ENCODE measurements around the gene ANKH. TPM values are rescaled to one million over a fixed set of nuclear protein-coding genes. Genes with fewer than 3 reads are reported as not detected.
"Not testable (repeated sequence)": the region's sequence is repeated elsewhere in the genome, so short reads cannot be mapped to it uniquely, and the experiment has no call there.

Gene ANKH
- total and polyA plus RNA-seq, 2 of the 13 experiments (the other 11 are each of a cell fraction or from before 2014, with no cell fraction given) = 25.0 to 36.0 TPM

GRCh38 chr5:14879937-14880589 is 8.5 kb upstream of the ANKH start (continued):
- TF ChIP-seq MAX (IDR thresholded peaks at IDR 0.05) = no peak
- TF ChIP-seq ZNF589 (CRISPR knock-in tag; conservative IDR thresholded peaks at IDR 0.05) = no peak

DNA sequence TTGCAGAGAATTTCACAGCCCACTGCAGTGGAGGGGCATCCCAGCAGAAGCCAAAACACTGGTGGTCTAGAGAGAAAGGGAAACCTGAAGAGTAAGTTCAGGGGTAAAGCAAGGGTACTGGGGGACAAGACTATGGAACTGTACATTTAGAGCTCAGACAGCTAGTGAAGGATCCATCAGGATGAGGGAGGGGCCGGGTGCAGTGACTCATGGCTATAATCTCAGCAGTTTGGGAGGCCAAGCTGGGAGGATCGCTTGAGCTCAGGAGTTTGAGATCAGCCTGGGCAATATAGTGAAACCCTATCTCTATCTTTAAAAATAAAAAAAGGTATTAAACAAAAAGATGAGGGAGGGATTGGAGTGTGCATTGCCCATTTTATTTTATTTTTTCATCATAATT is 7.8 kb upstream of the ANKH start:
- Histone ChIP-seq H2AFZ (ENCODE audit: low read length) (no peak overlapping the region), H3K4me1 (ENCODE audit: insufficient read depth, low read length) (peaks cover 29% of the 10 kb centered on the region), H3K4me3 (replicated peaks in 1 of 3; ENCODE audit: insufficient read depth in 1 of 3, low read depth in 2 of 3, low read length in 3 of 3) (no peak overlapping the region), H3K9me3 (ENCODE audit: low read length) (no peaks in the 10 kb centered on the region), H3K27me3 (ENCODE audit: control insufficient read depth in 1 of 2, insufficient read depth in 2 of 2, low read length in 2 of 2) (no peaks in the 10 kb centered on the region; a peak in 1 of 5 replicates), H3K36me3 (replicated peaks in 1 of 2; ENCODE audit: control insufficient read depth in 1 of 2, insufficient read depth in 2 of 2, low read length in 2 of 2) (no peaks in the 10 kb centered on the region), H3K27ac (ENCODE audit: extremely low read length, insufficient read depth, low read length) (no peak overlapping the region), H3K79me2 (ENCODE audit: insufficient read depth, low read length) (no peaks in the 10 kb centered on the region), H3K4me2 (ENCODE audit: low read depth, low read length) (peak overlapping the region; percentile 51), H4K20me1 (ENCODE audit: insufficient read depth, low read length) (no peaks in the 10 kb centered on the region), H3K9ac (ENCODE audit: insufficient read depth, low read depth, low read length) (no peak overlapping the region)
- TF ChIP-seq, protein P1, sequence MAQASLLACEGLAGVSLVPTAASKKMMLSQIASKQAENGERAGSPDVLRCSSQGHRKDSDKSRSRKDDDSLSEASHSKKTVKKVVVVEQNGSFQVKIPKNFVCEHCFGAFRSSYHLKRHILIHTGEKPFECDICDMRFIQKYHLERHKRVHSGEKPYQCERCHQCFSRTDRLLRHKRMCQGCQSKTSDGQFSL (CRISPR knock-in tag; IDR thresholded peaks at IDR 0.05) = no peak
- TF ChIP-seq FOSL2 (CRISPR knock-in tag; IDR thresholded peaks at IDR 0.05) (peak; percentile 65), RCOR2 (CRISPR knock-in tag; IDR thresholded peaks at IDR 0.05) (no peak)
- no peak for ATAC-seq
- intact Hi-C loops (cut with micrococcal nuclease; ENCODE audit: unreplicated experiment) (no loop called here), in situ Hi-C loops (cut with HindIII; ENCODE audit: extremely low pct_ligation_motif_present, low pct_unique_long_range_greater_than_20kb) (no loop called here)
- ChIA-PET POLR2A (no interaction called here), CTCF (ENCODE audit: low intra/inter-chr PET ratio, low total read pairs) (no interaction called here)
- no peak for DNase-seq (ENCODE audit: low spot score)
- 45% methylated on average over 2 of the region's 2 CpGs for WGBS (ENCODE audit: low lambda C conversion rate)
- no peak for FAIRE-seq
- BruUV-seq (replicated peaks) = no TSS peak

DNA sequence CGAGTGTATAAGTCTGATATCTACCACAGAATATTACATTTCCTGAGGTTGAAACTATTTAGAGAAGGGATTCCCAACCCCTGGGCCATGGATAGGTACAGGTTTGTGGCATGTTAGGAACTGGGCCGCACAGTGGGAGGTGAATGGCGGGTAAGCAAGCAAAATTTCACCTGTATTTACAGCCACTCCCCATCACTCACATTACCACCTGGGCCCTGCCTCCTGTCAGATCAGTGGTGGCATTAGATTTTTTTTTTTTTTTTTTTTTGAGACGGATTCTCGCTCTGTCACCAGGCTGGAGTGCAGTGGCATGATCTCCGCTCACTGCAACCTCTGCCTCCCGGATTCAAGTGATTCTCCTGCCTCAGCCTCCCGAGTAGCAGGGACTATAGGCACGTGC is 6.6 kb upstream of the ANKH start:
- BruUV-seq (replicated peaks); DNase-seq (ENCODE audit: low spot score); H3K4me3 ChIP-seq (replicated peaks in 1 of 3; ENCODE audit: insufficient read depth in 1 of 3, low read depth in 2 of 3, low read length in 3 of 3); in situ Hi-C loops (cut with HindIII; ENCODE audit: extremely low pct_ligation_motif_present, low pct_unique_long_range_greater_than_20kb); H2AFZ ChIP-seq (ENCODE audit: low read length); intact Hi-C loops (cut with micrococcal nuclease; ENCODE audit: unreplicated experiment); H3K79me2 ChIP-seq (ENCODE audit: insufficient read depth, low read length); H3K9ac ChIP-seq (ENCODE audit: insufficient read depth, low read depth, low read length); H3K9me3 ChIP-seq (ENCODE audit: low read length); CTCF ChIA-PET (ENCODE audit: low intra/inter-chr PET ratio, low total read pairs); H3K27ac ChIP-seq (ENCODE audit: extremely low read length, insufficient read depth, low read length); FAIRE-seq; H3K4me2 ChIP-seq (ENCODE audit: low read depth, low read length); H3K27me3 ChIP-seq (ENCODE audit: control insufficient read depth in 1 of 2, insufficient read depth in 2 of 2, low read length in 2 of 2); ATAC-seq; H4K20me1 ChIP-seq (ENCODE audit: insufficient read depth, low read length); POLR2A ChIA-PET; H3K36me3 ChIP-seq (replicated peaks in 1 of 2; ENCODE audit: control insufficient read depth in 1 of 2, insufficient read depth in 2 of 2, low read length in 2 of 2): not testable (repeated sequence)
- H3K4me1 ChIP-seq (ENCODE audit: insufficient read depth, low read length) = peaks cover 37% of the 10 kb centered on the region
- WGBS (ENCODE audit: low lambda C conversion rate) = 73% methylated on average over 9 of the region's 9 CpGs
